Spleen (tissue), 11 donors: ENCODE results near the gene FN1. TPM values are rescaled to one million over a fixed set of nuclear protein-coding genes. Genes with fewer than 3 reads are reported as not detected.

Source experiments
- DNase-seq: peaks from one replicate; pipeline ENCODE4 v3.0.0-alpha.2; 2020
- H3K27ac ChIP-seq, 8 donors: fragments of 200-600 bp; sonication (generic) in 7 of 8; 1 replicate in 4 of 8; 2 replicates in 4 of 8; pipeline versions ENCODE4 v1.5.0 to v1.8.0; 2016 to 2021; ENCODE audit warnings: inconsistent platforms in 4 of 8, mild to moderate bottlenecking in 4 of 8, moderate library complexity in 1 of 8
- H3K27me3 ChIP-seq, 7 donors: fragments of 200-600 bp; sonication (generic) in 6 of 7; replicated peaks in 1 of 7; 1 replicate in 4 of 7; 2 replicates in 3 of 7; pipeline versions ENCODE4 v1.5.0 to v1.8.0; 2016 to 2021; ENCODE audit warnings: inconsistent platforms in 3 of 7, mild to moderate bottlenecking in 1 of 7
- H3K36me3 ChIP-seq, 6 donors: fragments of 200-600 bp; sonication (generic) in 5 of 6; 1 replicate in 4 of 6; 2 replicates in 2 of 6; pipeline versions ENCODE4 v1.5.0 to v1.8.0; 2016 to 2021; ENCODE audit warnings: inconsistent platforms in 2 of 6
- H3K4me1 ChIP-seq, 6 donors: fragments of 200-600 bp; sonication (generic) in 5 of 6; 1 replicate in 3 of 6; 2 replicates in 3 of 6; pipeline versions ENCODE4 v1.5.0 to v1.8.0; 2016 to 2021; ENCODE audit warnings: inconsistent platforms in 3 of 6
- H3K4me3 ChIP-seq, 8 donors: fragments of 200-600 bp; sonication (generic) in 7 of 8; 1 replicate in 4 of 8; 2 replicates in 4 of 8; pipeline versions ENCODE4 v1.5.0 to v1.8.0; 2016 to 2021; ENCODE audit warnings: inconsistent platforms in 4 of 8, mild to moderate bottlenecking in 4 of 8, moderate library complexity in 2 of 8
- H3K9me3 ChIP-seq, 8 donors: fragments of 200-600 bp; sonication (generic) in 7 of 8; 1 replicate in 4 of 8; 2 replicates in 4 of 8; pipeline versions ENCODE4 v1.5.0 to v1.8.0; 2016 to 2021; ENCODE audit warnings: inconsistent platforms in 4 of 8
- POLR2A ChIP-seq, 3 donors: fragments of 450-650 bp; IDR thresholded peaks; one replicate each; pipeline ENCODE4 v1.5.1; 2017; ENCODE audit warnings: antibody characterized with exemption in 3 of 3, mild to moderate bottlenecking in 1 of 3
- POLR2AphosphoS5 ChIP-seq, 3 donors: sonication (generic); formaldehyde crosslinking; IDR thresholded peaks; one replicate each; pipeline ENCODE4 v1.5.1; 2017; ENCODE audit warnings: antibody characterized with exemption in 3 of 3
- WGBS, 5 donors: extraction: QIAGEN DNeasy Blood & Tissue Kit in 3 of 5; methylation state at CpG; one replicate each; pipeline versions ENCODE4 v1.1.5 to v1.1.7; 2013 to 2018; 5-methylcytosine and 5-hydroxymethylcytosine counted together
- intact Hi-C: fragments of 100-400 bp; cut with DNase I; formaldehyde crosslinking; loops from one replicate; pipeline ENCODE4 v1.15.0; 2023; ENCODE audit warnings: low total_unique reads
- polyA plus RNA-seq, 3 donors: library from polyadenylated mRNA; stranded (reverse); fragments of 200-250 nt; gene quantifications; one replicate each; pipeline ENCODE4 v1.2.1, GENCODE V29; 2013
- total RNA-seq, 7 donors: library from RNA; depleted of rRNA in 3 of 7; stranded (reverse); fragments of >200 nt in 3 of 7; fragmentation: NEBNext Ultra II Directional in 4 of 7; extraction: Animal tissue kit (Norgen Biotek cat#: 25700) in 4 of 7; gene quantifications; one replicate each; pipeline versions ENCODE4 v1.1.0 to v1.2.1, GENCODE V29; 2016 to 2021
- TF ChIP-seq, protein P1 (sequence below), 11 experiments: fragments of 200-600 bp in 7 of 11; fragments of 450-650 bp in 4 of 11; sonication (generic) in 4 of 11; IDR thresholded peaks in 8 of 11; conservative IDR thresholded peaks in 3 of 11; 1 replicate in 7 of 11; 2 replicates in 4 of 11; pipeline versions ENCODE4 v1.4.0 to v1.8.0; 2016 to 2021; ENCODE audit warnings: antibody characterized with exemption in 11 of 11, inconsistent platforms in 4 of 11, mild to moderate bottlenecking in 1 of 11
- donor health status: healthy with polysubstance abuse.
- donor health status: DM: no; HTN: no; CAD: no; lungs with moderate emphysema.
- donor health status: DM: no; HTN: no; CAD: no.
- donor health status: Bipolar disorder and iron deficiency.
- donor health status: healthy.
- donor health status: DM: no; HTN: no; CAD: no.
- donor health status: DM: yes; HTN: yes; CAD: no.

FN1 gene
- total and polyA plus RNA-seq, 10 donors: 28.0 to 104 (median 35.8) TPM

- no peak overlapping the region for H3K27ac ChIP-seq
- no peak for DNase-seq
- H3K27me3 ChIP-seq: no peaks in the 10 kb centered on the region
- H3K4me1 ChIP-seq: no peaks in the 10 kb centered on the region
- intact Hi-C loops: no loop called here
- H3K9me3 ChIP-seq: no peaks in the 10 kb centered on the region
- TF ChIP-seq, protein P1, sequence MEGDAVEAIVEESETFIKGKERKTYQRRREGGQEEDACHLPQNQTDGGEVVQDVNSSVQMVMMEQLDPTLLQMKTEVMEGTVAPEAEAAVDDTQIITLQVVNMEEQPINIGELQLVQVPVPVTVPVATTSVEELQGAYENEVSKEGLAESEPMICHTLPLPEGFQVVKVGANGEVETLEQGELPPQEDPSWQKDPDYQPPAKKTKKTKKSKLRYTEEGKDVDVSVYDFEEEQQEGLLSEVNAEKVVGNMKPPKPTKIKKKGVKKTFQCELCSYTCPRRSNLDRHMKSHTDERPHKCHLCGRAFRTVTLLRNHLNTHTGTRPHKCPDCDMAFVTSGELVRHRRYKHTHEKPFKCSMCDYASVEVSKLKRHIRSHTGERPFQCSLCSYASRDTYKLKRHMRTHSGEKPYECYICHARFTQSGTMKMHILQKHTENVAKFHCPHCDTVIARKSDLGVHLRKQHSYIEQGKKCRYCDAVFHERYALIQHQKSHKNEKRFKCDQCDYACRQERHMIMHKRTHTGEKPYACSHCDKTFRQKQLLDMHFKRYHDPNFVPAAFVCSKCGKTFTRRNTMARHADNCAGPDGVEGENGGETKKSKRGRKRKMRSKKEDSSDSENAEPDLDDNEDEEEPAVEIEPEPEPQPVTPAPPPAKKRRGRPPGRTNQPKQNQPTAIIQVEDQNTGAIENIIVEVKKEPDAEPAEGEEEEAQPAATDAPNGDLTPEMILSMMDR (IDR thresholded peaks at IDR 0.05 in 8 of 11, conservative IDR thresholded peaks at IDR 0.05 in 3 of 11): no peak
- no peak for TF ChIP-seq POLR2A (IDR thresholded peaks at IDR 0.05)
- no peak for TF ChIP-seq POLR2AphosphoS5 (IDR thresholded peaks at IDR 0.05)
- H3K36me3 ChIP-seq: peaks cover 5 to 92% (median 71%) of the 10 kb centered on the region in 6 donors
- no peak overlapping the region for H3K4me3 ChIP-seq
Observed at GRCh38 chr2:215347878-215348277, 88.0 kb downstream of the FN1 start.

GRCh38 chr2:215338883-215339679 lies 96.8 kb downstream of the FN1 start:
- intact Hi-C loops: no loop called here
- Histone ChIP-seq H3K27me3 (no peaks in the 10 kb centered on the region), H3K36me3 (peaks cover 5 to 100% (median 81%) of the 10 kb centered on the region in 6 donors), H3K4me3 (no peak overlapping the region), H3K4me1 (no peaks in the 10 kb centered on the region), H3K9me3 (no peaks in the 10 kb centered on the region), H3K27ac (no peak overlapping the region)
- TF ChIP-seq POLR2A (IDR thresholded peaks at IDR 0.05): no peak
- TF ChIP-seq, protein P1 (IDR thresholded peaks at IDR 0.05 in 8 of 11, conservative IDR thresholded peaks at IDR 0.05 in 3 of 11): no peak
- no peak for TF ChIP-seq POLR2AphosphoS5 (IDR thresholded peaks at IDR 0.05)
- 89 to 97% (median 95%) methylated on average over 7 of the region's 7 CpGs for WGBS, 5 donors
- DNase-seq: no peak

DNA sequence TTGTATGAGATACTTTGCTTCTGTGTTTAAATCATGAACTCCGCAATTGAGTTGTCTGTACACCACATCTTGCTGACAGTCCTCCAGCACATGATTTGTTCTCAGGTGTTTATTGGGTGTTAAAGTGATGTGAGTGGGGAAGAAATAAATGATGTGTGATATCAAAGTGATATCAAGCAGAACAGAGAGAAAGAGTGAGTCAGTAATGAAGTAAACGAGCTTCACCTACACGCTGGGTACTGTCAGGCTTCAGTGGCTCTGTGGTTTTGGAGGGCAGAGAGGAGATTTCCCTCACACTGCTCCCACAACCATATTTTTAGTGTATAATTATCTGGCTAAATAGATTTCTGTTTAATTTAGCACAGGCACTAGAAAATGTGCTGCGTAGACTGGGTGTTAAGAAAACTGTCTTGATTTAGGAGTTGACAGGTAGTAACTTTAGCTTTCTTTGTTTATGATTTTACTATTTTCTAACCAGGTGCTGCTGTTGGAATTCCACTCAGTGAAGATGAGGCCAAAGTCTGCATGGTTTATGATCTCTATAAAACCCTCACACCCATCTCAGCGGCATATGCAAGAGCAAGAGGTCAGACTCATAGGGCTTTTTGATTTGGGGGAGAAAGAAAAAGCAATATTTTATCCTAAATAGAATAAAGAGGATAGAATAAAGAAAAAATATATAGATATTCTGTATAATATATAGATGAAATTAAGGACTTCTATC lies 102.8 kb downstream of the FN1 start:
- Histone ChIP-seq H3K9me3 (no peaks in the 10 kb centered on the region), H3K36me3 (peaks cover 5 to 99% (median 64%) of the 10 kb centered on the region in 6 donors), H3K27ac (no peak overlapping the region), H3K27me3 (no peaks in the 10 kb centered on the region), H3K4me1 (peaks cover 0 to 24% (median 2%) of the 10 kb centered on the region in 6 donors), H3K4me3 (no peak overlapping the region)
- WGBS, 5 donors: 75 to 81% (median 79%) methylated on average over 5 of the region's 5 CpGs
- DNase-seq: no peak
- intact Hi-C loops: no loop called here
- TF ChIP-seq POLR2A (IDR thresholded peaks at IDR 0.05) (no peak), POLR2AphosphoS5 (IDR thresholded peaks at IDR 0.05) (no peak)
- TF ChIP-seq, protein P1 (IDR thresholded peaks at IDR 0.05 in 8 of 11, conservative IDR thresholded peaks at IDR 0.05 in 3 of 11): no peak

DNA sequence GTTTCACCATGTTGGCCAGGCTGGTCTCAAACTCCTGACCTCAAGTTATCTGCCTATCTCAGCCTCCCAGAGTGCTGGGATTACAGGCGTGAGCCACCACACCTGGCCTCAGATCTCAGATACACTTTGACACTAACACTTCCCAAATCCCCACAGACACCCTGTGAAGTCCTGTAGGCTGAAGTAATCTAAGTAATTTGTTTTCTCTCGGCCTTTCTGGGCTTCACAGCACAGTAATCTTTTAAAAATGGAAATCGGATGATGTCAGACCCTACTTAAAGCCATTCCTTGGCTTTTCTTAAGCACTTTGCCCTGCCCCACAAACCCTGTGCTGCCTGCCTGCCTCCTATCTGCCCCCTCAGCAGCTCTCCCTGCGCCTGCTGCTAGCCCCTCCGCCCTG lies 107.8 kb downstream of the FN1 start:
- WGBS, 5 donors: 76 to 94% (median 91%) methylated on average over 5 of the region's 5 CpGs
- Histone ChIP-seq H3K27ac (peak overlapping the region in 6 of 8 donors; percentile 38 to 54 (median 46)), H3K4me3 (no peak overlapping the region), H3K27me3 (no peaks in the 10 kb centered on the region), H3K9me3 (no peaks in the 10 kb centered on the region), H3K36me3 (peaks cover 0 to 99% (median 53%) of the 10 kb centered on the region in 6 donors), H3K4me1 (peaks cover 0 to 32% (median 2%) of the 10 kb centered on the region in 6 donors)
- no peak for DNase-seq
- TF ChIP-seq POLR2A (IDR thresholded peaks at IDR 0.05): no peak
- no peak for TF ChIP-seq POLR2AphosphoS5 (IDR thresholded peaks at IDR 0.05)
- TF ChIP-seq, protein P1 (IDR thresholded peaks at IDR 0.05 in 8 of 11, conservative IDR thresholded peaks at IDR 0.05 in 3 of 11): no peak
- intact Hi-C loops: no loop called here
